K562 treated with DMSO at 1 percent for 12 hours (cell line): ENCODE results near the gene ZBTB12. TPM values are rescaled to one million over a fixed set of nuclear protein-coding genes. Genes with fewer than 3 reads are reported as not detected.

Experiments
- total RNA-seq: library from RNA; unstranded; fragments of 300-600 nt; gene quantifications from 2 replicates; pipeline ENCODE4 v1.2.3, GENCODE V29; 2022; ENCODE audit not compliant: insufficient read depth

The ZBTB12 gene, protein sequence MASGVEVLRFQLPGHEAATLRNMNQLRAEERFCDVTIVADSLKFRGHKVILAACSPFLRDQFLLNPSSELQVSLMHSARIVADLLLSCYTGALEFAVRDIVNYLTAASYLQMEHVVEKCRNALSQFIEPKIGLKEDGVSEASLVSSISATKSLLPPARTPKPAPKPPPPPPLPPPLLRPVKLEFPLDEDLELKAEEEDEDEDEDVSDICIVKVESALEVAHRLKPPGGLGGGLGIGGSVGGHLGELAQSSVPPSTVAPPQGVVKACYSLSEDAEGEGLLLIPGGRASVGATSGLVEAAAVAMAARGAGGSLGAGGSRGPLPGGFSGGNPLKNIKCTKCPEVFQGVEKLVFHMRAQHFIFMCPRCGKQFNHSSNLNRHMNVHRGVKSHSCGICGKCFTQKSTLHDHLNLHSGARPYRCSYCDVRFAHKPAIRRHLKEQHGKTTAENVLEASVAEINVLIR
- 3.8 and 4.7 TPM in 2 replicates for total RNA-seq

DNA sequence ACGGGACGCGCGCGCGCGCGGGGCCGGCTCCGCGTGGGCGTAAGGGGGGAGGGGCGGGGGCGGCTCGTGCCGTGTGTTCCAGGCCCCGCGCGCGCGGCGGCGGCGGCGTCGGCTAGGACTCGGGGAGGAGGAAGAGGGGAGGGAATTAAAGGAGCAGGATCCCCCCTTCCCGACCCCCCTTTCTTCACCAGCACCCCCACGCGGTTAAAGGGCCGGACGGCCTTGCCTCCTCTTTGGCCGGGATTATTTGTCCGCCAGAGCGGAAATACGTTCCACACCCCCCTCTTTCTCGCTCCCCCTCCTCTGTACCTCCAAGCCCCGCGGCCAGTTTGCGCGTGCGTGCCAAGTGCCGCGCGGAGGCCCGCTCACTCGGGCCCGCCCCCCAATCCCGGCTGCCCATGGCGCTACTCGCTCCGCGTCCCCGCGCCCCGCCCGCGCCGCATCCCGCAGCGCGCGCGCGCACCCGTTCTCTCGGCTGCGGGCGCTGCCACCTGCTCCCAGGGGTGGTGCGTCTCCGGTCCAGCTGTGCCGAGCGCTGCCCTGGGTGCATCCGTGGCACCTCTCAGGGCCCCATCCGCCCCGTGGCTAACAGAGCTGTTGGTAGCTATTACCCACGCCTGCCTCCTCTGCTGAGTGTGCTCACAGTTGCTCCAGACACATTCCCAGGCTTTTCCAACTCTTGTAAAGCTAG, at the start of gene ZBTB12:
Gene ZBTB12, minus strand, starts transcription at position 134 of the 691 bp plus-strand sequence. CDS start 781 bp downstream, outside the sequence.

DNA sequence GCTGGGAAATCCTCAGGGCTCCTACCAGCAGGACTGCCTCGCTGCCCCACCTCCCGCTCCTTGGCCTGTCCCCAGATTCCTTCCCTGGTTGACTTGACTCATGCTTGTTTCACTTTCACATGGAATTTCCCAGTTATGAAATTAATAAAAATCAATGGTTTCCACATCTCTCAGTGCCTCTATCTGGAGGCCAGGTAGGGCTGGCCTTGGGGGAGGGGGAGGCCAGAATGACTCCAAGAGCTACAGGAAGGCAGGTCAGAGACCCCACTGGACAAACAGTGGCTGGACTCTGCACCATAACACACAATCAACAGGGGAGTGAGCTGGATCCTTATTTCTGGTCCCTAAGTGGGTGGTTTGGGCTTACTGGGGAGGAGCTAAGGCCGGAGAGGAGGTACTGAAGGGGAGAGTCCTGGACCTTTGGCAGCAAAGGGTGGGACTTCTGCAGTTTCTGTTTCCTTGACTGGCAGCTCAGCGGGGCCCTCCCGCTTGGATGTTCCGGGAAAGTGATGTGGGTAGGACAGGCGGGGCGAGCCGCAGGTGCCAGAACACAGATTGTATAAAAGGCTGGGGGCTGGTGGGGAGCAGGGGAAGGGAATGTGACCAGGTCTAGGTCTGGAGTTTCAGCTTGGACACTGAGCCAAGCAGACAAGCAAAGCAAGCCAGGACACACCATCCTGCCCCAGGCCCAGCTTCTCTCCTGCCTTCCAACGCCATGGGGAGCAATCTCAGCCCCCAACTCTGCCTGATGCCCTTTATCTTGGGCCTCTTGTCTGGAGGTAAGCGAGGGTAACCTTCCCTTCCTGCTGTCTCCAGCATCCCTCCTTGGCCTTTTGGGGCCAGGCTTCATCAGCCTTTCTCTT, 43.9 kb upstream of the ZBTB12 start, which contains the start of gene CFB:
Gene CFB, plus strand, starts transcription at position 589 of the 863 bp plus-strand sequence. Its CDS starts 127 bp downstream, at position 716.

DNA sequence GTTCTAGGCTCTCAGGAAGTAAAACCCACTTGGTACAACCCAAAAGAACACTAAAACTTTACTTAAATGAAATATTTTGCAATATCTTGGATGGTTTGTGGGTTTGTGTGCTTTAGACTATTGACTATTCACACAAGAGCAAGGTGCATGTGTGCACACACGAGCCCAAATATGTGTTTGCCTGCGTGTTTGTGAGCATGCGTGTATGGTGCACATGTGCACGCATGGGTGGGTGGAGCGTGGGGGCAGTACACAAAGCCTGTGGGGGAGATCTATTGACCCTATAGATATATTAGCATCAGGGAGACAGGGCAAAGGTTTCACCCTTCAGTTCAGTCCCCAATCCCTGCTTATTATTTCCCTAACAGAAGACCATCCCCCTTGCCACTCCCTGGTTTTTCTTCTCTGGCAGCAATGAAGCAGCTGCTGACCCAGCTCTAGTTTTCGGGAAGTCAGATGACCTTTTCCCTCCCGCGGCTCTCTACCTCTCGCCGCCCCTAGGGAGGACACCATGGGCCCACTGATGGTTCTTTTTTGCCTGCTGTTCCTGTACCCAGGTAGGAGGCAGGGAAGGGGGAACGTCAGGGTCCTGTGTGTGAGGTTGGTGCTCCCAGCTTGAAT, 25.5 kb upstream of the ZBTB12 start, which contains the start of gene C2:
Gene C2, plus strand, starts transcription at position 476 of the 621 bp plus-strand sequence. Its CDS starts 36 bp downstream, at position 512.

DNA sequence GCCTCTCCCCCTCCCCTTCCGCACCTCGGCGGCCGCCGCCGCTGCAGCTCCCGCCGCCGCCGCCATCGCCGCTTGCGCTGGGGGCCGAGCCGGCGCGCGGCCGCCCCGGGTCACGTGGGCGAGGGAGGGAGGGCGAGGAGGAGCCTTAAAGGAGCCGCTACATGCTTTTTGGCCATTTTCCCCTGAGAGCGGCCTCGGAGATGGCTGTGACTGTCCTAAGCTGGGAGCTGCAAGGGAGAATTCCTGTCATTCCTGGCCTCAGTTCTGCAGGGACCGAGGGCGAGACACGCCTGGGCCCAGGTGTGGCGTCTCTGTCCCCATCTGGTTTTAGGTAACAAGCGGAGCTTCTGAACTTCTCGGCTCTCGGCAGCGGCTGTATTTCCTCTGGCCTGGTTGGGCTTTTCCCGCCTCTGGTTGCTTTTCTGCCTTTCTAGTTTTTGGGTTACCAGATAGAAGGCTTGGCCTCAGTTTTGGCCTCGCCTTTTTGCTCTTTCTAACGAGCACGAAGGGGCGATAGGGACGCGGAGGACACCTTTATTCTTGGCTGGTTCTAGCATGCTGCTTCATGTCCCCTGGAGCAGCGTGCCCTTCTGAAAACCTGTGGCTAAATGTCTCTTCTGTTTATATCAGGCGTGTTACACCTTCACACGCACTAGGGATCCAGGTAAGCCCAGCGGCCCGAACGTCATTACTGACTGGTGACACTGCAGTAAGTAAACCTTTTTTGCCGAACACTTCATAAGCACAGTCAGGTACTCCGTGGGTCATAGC, 4.1 kb downstream of the ZBTB12 start, which contains the start of gene EHMT2:
Gene EHMT2, minus strand, starts transcription at position 87 of the 771 bp plus-strand sequence. Its CDS starts 21 bp downstream, at position 66.

DNA sequence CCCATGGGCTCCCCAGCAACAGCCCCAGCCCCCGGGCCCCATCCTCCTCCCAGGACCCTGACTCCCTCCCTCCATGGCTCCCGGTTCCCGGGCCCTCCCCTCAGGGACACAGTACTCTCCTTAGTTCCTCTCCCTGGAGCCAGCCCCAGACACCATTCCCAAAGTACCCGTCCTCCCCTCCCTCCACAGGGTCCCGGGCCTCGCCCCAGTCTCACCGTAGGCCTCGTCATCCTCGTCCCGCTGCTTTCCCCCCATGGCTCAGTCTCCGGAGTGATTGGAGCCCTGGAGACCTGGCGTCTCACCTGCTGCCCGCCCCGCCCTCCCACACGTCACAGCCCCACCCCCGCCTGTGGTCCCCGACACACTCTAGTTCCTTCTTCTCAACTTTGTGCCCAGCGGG, 23.2 kb downstream of the ZBTB12 start, which contains the start of gene SLC44A4:
Gene SLC44A4, minus strand, starts transcription at position 272 of the 400 bp plus-strand sequence. Its CDS starts 17 bp downstream, at position 255.

DNA sequence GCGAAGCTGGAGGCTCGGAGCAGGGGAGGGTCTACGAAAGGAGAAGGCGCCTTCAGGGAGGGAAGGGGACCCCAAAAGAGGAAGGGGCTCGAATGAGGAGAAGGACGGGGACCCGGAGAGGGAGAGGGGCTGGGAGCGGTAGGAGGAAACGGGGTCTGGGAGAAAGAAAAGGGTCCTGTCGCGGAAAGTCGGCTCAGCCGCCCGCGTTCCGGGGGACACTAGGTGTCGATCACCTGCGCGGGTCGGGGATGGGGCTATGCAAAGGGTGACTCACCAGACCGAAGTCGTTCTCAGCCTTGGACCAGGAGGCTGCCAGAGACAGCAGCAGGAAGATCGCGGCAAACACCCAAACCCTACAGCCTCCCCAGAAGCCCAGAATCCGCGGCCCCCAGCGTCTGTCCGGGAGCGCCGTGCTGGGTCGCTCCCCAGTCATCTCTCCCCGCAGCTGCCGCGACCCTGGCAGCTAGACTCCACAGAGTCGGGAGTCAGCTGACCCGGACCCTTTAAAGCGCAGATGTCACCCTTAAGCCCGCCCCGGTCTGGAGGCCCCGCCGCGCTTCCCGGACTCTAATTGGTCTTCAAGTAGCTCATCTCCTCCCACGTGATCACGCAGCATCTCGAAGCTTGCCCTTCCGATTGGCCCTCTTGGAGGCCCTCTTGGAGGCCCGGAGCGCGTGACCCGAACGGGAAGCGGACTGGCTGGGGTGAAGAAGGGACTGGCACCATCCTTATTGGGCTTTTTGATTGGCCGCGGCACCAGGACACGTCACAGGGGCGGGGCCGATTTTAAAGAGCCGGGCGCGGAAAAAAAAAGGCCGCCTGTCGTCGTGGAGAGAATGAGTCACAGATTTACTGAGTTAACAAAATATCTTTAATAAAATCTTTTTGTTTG, 39.3 kb downstream of the ZBTB12 start, which contains the start of gene NEU1:
Gene NEU1, minus strand, starts transcription at position 478 of the 892 bp plus-strand sequence. Its CDS starts 45 bp downstream, at position 433.

Other genes with a start within 250 kb of the ZBTB12 start
- gene BAG6, start 249.4 kb downstream of the ZBTB12 start, total RNA-seq: 285 and 425 TPM in 2 replicates
- 3.6 and 14.1 TPM in 2 replicates for gene APOM, start 246.2 kb downstream of the ZBTB12 start, total RNA-seq
- gene C6orf47, start 241.3 kb downstream of the ZBTB12 start, total RNA-seq: 22.4 and 35.6 TPM in 2 replicates
- 48.9 and 50.1 TPM in 2 replicates for gene GPANK1, start 237.1 kb downstream of the ZBTB12 start, total RNA-seq
- gene CSNK2B, start 236.0 kb downstream of the ZBTB12 start, total RNA-seq: 524 and 598 TPM in 2 replicates
- gene LY6G5B, start 232.1 kb downstream of the ZBTB12 start, total RNA-seq: 2.1 and 12.9 TPM in 2 replicates
- gene LY6G5C, start 221.0 kb downstream of the ZBTB12 start, total RNA-seq: not detected in 2 replicates
- gene ABHD16A, start 198.8 kb downstream of the ZBTB12 start, total RNA-seq: 80.3 and 103 TPM in 2 replicates
- gene LY6G6F, start 195.2 kb downstream of the ZBTB12 start, total RNA-seq: not detected in 2 replicates
- gene LY6G6D, start 186.7 kb downstream of the ZBTB12 start, total RNA-seq: not detected in 2 replicates
- not detected in 2 replicates for gene LY6G6C, start 180.3 kb downstream of the ZBTB12 start, total RNA-seq
- gene MPIG6B, start 178.7 kb downstream of the ZBTB12 start, total RNA-seq: not detected in 2 replicates
- gene DDAH2, start 172.8 kb downstream of the ZBTB12 start, total RNA-seq: 45.6 and 57.2 TPM in 2 replicates
- 1,195 and 1,297 TPM in 2 replicates for gene CLIC1, start 165.6 kb downstream of the ZBTB12 start, total RNA-seq
- 14.8 and 39.6 TPM in 2 replicates for gene MSH5, start 162.1 kb downstream of the ZBTB12 start, total RNA-seq
- 6.8 and 8.2 TPM in 2 replicates for gene SAPCD1, start 139.4 kb downstream of the ZBTB12 start, total RNA-seq
- gene VWA7, start 124.8 kb downstream of the ZBTB12 start, total RNA-seq: 1.5 and 6.2 TPM in 2 replicates
- 86.3 and 98.8 TPM in 2 replicates for gene VARS1, start 106.3 kb downstream of the ZBTB12 start, total RNA-seq
- gene LSM2, start 95.1 kb downstream of the ZBTB12 start, total RNA-seq: 150 and 173 TPM in 2 replicates
- 3.4 and 6.2 TPM in 2 replicates for gene HSPA1L, start 86.8 kb downstream of the ZBTB12 start, total RNA-seq
- gene HSPA1A, start 86.5 kb downstream of the ZBTB12 start, total RNA-seq: 632 and 775 TPM in 2 replicates
- 409 and 626 TPM in 2 replicates for gene HSPA1B, start 74.3 kb downstream of the ZBTB12 start, total RNA-seq
- gene NEU1, start 39.3 kb downstream of the ZBTB12 start, total RNA-seq: 218 and 311 TPM in 2 replicates
- 9.6 and 13.1 TPM in 2 replicates for gene SLC44A4, start 23.1 kb downstream of the ZBTB12 start, total RNA-seq
- 62.9 and 90.8 TPM in 2 replicates for gene EHMT2, start 4.4 kb downstream of the ZBTB12 start, total RNA-seq
- gene C2, start 25.6 kb upstream of the ZBTB12 start, total RNA-seq: 8.2 and 11.3 TPM in 2 replicates
- 1.1 TPM in 1 of 2 replicates, not detected in the other for gene CFB, start 44.0 kb upstream of the ZBTB12 start, total RNA-seq
- 77.2 and 101 TPM in 2 replicates for gene NELFE, start 56.9 kb upstream of the ZBTB12 start, total RNA-seq
- gene SKIC2, start 57.1 kb upstream of the ZBTB12 start, total RNA-seq: 52.5 and 70.7 TPM in 2 replicates
- 16.1 and 31.2 TPM in 2 replicates for gene DXO, start 70.1 kb upstream of the ZBTB12 start, total RNA-seq
- gene C4A, start 80.0 kb upstream of the ZBTB12 start, total RNA-seq: 1.9 and 6.4 TPM in 2 replicates
- 3.6 and 5.9 TPM in 2 replicates for gene C4B, start 112.7 kb upstream of the ZBTB12 start, total RNA-seq
- 0.72 TPM in 1 of 2 replicates, not detected in the other for gene CYP21A2, start 136.3 kb upstream of the ZBTB12 start, total RNA-seq
- 19.3 and 23.3 TPM in 2 replicates for gene TNXB, start 207.3 kb upstream of the ZBTB12 start, total RNA-seq
- 63.5 and 117 TPM in 2 replicates for gene ATF6B, start 226.2 kb upstream of the ZBTB12 start, total RNA-seq
- 21.4 and 31.3 TPM in 2 replicates for gene FKBPL, start 228.2 kb upstream of the ZBTB12 start, total RNA-seq
- gene PRRT1, start 249.9 kb upstream of the ZBTB12 start, total RNA-seq: 3.4 and 11.2 TPM in 2 replicates